DMS79 treated with DMSO at 0.1 percent for 48 hours (cell line): Measurements from ENCODE around the gene TANC2.

Experiments used
- DNase-seq: peaks from one replicate; lab custom pipeline; 2025; lab: John Stamatoyannopoulos, UW

The TANC2 gene

GRCh38 chr17:63001689-63002394 is 35.8 kb downstream of the TANC2 start:
- DNase-seq = no peak

DNA sequence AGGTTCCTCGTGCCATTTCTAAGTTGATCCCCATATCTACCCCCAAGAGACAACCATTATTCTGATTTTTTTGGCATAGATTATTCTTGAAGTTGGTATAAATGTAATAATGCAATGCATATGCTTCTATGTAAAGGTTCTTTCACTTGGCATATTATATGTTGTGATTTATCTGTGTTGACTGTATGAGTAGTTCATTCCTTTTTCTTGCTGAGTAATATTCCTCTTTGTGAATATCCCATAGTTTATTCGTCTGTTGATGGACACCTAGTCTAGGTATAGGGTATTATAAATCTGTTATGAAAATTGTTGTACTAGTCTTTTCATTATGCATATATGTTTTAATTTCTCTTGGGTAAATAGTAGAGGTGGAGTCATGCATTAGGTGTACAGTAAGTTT is 36.6 kb downstream of the TANC2 start:
- no peak for DNase-seq

DNA sequence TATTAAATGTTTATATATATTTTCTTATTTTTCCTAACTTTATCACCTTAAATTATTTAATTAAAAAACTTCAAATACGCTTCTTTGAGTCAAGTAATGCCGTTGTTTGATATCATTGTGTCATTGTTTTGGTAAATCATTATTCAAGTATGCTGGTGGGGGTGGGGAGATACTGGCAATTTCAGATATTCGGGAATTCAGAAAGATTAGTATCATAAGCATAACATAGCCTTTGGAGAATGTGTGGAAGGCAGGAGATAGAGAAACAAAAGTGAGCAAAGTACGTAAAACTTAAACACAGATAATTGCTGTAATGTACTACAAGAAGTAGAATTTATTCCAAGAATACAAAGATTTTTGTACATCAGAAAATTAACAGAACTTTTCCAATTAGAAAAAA is 49.8 kb downstream of the TANC2 start:
- no peak for DNase-seq
